ENCODE data around the gene EMC6.

DNA sequence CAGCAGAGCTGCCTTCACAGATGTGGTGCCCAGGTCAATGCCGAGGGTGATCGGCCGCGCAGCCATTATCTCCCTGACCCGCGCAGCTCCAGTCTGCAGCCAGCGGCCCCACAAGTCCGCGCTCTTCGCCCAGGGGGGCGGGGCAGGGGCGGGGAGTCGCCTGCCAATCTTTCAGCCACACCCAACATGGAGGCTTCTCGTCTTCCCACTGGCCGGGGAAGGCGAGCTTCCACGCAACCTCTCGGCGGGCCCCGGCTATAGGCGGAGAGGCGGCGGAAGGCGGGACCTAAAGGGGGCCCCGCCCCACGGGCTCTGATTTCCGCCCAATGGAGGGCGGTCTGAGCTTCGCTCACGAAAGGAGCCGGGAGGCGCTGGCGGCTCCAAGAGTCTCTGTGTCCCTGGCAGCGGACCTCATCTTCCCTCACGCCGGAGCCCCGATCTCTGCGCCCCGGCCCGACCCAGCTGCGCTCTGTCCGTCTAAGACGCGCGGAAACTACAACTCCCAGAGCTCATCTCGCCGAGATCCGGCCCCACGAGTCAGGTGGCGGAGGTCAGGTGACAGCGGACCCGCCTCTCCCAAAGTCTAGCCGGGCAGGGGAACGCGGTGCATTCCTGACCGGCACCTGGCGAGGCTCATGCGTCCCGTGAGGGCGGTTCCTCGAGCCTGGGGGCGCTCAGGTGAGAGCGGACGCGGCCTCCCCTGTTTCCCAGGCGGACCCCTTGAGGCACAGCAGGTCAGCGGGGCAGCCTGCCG is 32.3 kb upstream of the EMC6 start, which contains the start of the genes CTNS and SHPK:
- TF ChIP-seq EZH2 (IDR thresholded peaks at IDR 0.05) (no peak), POLR2AphosphoS5 (IDR thresholded peaks at IDR 0.05; ENCODE audit: borderline replicate concordance, low read depth, low read length) (peak; percentile 61)
